Neural cell (in vitro differentiated cells): ENCODE results near the gene CPNE1.

Experiments used
- RAD21 ChIP-seq: fragments of 450-650 bp; conservative IDR thresholded peaks from 2 replicates; pipeline ENCODE4 v1.6.1; 2014; ENCODE audit warnings: antibody characterized with exemption, mild to moderate bottlenecking, moderate library complexity
- REST ChIP-seq: IDR thresholded peaks from 2 replicates; pipeline ENCODE4 v1.6.1; 2012; ENCODE audit warnings: borderline replicate concordance

DNA sequence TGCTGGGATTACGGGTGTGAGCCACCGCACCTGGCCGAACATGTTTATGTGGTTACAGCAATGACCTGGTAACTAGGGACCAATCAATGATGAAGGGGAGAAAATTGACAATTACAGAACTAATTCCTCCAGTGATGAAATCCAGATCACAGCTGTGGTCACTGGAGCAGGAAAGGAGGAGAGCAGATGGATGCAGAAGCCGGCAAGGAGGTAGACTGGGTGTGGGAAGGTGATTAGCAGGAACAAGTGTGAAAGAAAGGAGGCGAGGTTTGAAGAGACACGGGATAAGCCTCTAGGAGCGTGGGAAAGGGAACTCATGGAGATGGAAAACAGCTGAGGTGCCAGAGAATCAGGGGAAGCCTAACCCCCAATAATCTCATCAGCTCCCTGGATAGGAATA is 66.2 kb downstream of the CPNE1 start:
- TF ChIP-seq RAD21: no peak
- TF ChIP-seq REST: no peak
